T47D (cell line): ENCODE results near the gene PTPRH.
A peak's percentile ranks its signal among the peaks of the same experiment; 100 is the strongest.
"Not testable (repeated sequence)": the region's sequence is repeated elsewhere in the genome, so short reads cannot be mapped to it uniquely, and the experiment has no call there.

Experiments used
- DNase-seq, 2 experiments: peaks; one replicate each; pipeline versions ENCODE4 v3.0.0 to v3.0.0-alpha.2; 2011 to 2012; ENCODE audit warnings: low read depth in 1 of 2, low spot score in 1 of 2
- JUND ChIP-seq: IDR thresholded peaks from 2 replicates; pipeline ENCODE4 v1.6.1; 2012; ENCODE audit warnings: low read depth
- in situ Hi-C: cut with HindIII; loops from 2 replicates; pipeline ENCODE4 v1.10.0; 2016; ENCODE audit warnings: low sequenced_read_pairs, low pct_unique_long_range_greater_than_20kb

The PTPRH gene

DNA sequence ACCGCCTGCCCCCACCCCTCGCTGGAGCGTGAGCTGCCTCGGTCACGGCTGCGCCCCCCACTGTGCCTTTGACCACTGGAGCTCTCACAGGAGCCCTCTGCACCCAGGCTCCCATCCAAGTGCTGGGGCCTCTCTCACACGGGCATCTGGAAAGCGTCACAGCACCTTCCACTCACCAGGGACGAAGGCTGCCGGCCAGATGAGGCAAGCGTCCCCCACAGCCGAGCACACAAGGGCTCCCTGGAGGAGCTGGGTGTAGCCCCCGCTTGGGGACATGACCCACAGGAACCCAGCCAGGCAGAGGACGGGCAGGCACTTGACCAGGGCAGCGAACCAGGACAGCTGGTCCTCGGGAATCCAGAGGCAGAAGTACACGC, 18.7 kb upstream of the PTPRH start:
- no peak for DNase-seq
- in situ Hi-C loops = no loop called here
- no peak for TF ChIP-seq JUND

DNA sequence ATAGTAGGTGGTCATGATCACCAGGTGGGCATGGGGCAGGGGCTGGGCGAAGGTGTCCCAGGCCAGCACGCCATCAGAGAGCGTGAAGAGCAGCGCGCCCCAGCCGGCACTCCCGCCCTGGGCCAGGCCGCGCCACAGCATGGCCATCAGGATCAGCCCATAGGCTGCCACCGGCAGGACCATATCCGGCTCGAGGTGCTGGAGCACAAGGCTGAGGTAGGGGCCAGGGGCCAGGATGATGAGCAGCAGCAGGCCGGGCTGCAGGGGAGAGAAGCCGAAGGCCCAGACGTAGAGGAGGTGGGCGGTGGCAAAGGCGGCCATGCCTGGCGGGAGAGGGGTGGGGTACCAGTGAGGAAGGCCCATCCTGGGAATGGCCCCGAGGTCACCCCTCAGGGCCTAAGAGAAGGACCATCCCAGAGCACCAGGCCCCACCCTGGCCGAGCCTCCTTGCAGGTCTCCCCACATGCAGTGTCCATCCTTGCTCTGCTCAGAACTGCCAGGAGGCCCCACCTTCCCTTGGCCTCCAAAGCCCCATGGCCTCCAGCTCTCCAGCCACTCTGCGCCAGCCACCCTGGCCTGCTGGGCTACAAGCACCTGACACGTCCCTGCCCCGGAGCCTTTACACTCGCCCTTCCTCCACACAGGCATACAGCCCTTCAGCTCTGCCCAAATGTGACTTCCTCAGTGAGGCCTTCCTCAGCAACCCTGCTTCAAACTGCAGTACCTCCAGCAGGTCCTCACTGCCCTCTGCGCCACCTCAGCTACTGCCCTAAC, 18.1 kb upstream of the PTPRH start:
- in situ Hi-C loops = no loop called here
- DNase-seq = no peak
- TF ChIP-seq JUND = no peak

DNA sequence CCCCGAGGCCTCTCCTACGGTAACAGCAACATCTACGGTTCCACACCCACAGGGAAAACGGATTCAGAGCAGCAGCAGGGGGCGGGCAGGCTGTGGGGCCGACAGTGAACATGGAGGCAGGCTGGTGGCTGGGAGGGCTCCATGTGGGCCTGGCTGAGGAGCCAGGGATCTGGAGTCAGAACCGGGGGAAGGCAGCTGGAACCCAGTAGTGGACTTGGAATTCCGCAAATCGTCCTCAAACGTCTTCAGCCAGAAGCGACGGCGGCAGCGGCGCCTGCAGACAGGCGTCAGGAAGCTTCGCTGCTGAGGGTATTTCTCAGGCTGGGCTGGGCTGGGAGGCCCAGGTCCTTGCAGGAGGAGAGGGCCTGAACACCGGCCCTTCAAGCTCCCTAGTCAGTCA, 17.5 kb upstream of the PTPRH start:
- in situ Hi-C loops = no loop called here
- no peak for DNase-seq

DNA sequence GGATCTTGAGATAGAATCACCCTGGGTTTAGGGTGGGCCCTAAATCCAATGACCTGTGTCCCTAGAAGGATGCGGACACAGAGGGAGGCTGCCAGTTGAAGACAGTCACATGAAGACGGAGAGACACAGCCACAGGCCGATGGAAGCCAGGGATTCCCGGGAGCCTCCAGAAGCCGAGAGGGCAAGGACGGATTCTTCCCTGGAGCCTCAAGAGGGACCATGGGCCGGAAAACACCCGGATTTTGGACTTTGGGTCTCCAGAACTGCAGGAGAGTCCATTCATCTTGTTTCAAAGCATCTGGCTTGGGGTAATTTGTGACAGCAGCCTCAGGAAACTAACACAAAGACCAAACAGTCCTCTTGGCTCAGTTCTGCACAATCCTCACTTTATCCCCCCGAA, 17.0 kb upstream of the PTPRH start:
- in situ Hi-C loops = no loop called here
- no peak for TF ChIP-seq JUND
- DNase-seq = no peak

More for the DNA sequence above, 17.5 kb upstream of the PTPRH start:
- no peak for TF ChIP-seq JUND

DNA sequence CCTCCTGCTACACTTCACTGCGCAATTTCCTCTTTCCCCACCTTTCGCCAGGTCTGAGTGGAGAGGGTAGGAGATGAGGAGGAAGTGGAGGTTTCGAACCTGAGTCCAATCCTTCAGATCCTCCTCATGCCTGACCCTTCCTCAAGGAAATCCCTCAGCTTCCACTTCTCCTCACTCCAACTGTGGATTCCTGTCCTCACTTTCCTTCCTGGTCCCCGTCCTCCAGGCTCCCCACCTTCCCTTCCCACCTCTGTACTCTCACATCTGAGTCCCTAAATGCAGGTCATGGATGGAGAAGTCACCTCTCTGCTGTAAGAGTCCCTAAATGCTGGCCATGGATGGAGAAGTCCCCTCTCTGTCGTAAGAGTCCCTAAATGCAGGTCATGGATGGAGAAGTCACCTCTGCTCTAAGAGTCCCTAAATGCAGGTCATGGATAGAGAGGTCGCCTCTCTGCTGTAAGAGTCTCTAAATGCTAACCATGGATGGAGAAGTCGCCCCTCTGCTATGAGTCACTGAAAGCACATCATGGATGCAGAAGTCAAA, 16.2 kb upstream of the PTPRH start:
- no peak for DNase-seq
- in situ Hi-C loops = no loop called here
- TF ChIP-seq JUND = no peak

DNA sequence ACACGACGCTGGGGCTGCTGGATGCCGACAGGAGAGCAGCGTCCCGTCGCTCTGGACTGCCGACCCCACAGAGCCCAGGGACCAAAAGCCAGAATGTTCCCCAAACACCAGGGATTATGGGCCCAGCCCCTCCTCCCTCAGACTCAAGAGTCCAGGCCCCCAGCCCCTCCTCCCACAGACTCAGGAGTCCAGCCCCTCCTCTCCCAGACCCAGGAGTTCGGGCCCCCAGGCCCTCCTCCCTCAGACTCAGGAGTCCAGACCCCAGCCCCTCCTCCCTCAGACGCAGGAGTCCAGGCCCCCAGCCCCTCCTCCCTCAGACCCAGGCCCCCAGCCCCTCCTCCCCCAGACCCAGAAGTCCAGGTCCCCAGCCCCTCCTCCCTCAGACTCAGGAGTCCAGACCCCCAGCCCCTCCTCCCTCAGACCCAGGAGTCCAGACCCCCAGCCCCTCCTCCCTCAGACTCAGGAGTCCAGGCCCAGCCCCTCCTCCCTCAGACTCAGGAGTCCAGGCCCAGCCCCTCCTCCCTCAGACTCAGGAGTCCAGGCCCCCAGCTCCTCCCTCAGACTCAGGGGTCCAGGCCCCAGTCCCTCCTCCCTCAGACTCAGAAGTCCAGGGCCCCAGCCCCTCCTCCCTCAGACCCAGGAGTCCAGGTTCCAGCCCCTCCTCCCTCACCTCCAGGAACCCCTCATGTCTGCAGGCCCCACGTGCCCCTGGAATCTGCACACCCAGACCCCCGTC, 15.5 kb upstream of the PTPRH start:
- in situ Hi-C loops, DNase-seq: not testable (repeated sequence)

DNA sequence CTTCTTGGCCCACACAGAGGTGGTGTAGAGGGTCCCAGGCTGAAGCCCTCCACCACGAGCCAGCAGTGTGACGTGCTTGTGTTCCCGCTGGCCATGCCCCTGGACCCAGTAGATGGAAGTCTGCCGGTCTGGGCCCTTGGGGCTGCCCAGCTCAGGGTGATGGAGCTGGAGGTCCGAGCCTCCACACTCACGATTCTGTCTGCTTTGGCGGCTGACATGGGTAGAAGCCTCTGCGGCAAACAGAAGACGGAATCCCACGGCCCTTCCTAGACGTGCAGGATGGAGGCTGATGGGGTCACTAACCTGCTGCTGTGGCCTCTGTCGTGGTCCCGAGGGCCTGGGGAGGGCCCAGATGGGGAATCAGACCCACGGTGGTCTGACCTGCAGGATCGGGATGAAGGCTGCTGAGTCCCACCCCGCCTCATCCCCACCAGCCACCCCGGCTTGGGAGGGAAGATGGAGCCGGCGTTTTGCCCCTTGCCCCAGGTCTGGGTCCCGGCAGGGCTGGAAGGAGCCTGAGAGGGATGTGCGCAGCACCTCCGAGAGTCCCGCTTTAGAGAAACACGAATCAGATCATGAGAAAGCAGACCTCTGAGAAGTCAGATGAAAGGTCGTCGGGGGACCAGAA, 14.9 kb upstream of the PTPRH start:
- TF ChIP-seq JUND = no peak
- in situ Hi-C loops = no loop called here
- no peak for DNase-seq

DNA sequence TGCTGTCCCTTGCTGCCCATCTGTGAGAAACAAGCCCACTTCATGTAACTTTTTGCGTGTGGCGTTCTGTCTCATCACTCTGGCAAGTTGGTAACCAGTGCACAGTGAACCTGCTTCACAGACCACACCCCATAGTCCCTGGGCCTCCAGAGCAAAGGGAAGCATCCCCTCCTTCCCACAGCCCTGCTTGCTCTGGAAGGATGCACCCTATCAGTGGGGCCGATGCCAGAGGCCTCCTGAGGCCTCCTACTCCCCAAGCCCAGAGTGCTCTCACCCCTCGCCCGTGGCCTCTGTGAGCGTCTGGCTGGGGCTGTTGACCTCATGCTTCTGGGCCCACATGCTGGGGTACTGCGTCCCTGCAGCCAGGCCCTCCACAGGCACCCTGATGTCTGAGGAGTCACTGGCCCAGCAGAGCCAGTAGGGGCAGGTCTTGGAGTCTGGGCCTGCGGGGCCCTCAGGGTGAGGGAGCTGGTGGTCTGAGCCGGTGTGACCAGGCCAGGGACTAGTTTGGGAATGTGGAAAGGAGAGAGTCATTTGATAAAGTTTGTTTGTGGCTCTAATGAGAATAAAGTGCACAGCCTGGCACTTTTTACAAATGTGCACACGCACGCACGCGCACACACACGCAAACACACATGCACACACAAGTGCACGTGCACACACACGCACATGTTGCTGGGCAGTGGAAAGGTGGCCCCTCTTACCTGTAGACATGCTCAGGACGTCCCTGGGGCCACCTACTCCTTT, 14.2 kb upstream of the PTPRH start:
- no peak for DNase-seq
- in situ Hi-C loops = no loop called here
- TF ChIP-seq JUND = no peak

DNA sequence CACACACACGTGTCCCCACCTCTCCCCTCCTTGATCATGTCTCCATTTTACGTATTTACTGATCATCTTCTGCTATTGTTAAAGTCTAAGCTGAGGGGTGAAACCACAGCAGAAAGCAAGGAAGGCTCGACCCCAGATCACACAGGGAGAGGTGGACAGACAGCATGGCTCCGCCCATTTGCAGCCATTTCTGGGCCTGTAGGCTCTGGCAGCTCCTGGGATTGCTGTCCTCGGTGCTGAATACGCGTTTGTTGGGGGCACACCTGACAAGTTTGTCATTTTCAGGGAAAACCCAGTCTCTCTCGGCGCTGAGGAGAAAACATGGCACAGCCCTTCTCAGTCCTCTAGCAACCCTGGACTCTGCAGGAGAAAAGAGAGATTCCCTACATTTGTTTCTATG, 11.2 kb upstream of the PTPRH start:
- in situ Hi-C loops = no loop called here
- no peak for TF ChIP-seq JUND
- DNase-seq = no peak

DNA sequence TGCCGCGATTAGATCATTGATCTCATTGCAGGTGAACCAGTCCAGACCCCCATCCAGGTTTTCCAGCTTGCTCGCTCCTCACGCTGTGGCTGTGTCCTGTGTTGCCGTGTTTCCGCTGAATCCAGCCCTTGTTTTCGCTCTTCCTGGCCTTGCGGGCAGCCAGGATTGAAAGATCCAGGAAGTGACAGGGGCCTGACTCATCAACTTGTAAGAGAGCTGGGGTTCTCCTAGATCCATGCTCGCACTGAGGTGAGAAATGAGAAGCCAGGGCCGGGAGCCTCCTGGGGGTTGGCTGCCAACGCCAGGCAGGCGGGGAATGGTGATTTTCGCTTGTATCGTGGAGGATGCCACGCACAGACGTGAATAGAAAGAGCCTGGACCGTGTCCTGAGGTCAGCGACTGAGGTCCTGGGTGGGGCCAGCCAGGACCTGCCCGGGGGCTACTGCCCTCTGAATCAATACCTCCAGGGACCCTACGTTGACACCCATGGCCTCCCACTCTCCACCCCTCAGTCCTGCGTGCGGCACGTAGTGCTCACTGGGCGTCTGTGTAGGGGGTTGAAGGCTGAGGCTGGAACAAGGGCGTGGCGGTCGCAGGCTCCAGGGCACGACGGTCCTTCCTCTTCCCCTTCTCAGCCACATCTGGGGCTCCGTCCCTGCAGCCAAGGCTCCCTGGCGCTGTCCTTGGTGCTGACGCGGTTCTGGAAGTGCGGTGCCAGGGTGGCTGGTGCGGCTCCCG, 7.3 kb upstream of the PTPRH start:
- TF ChIP-seq JUND = peak; percentile 69
- DNase-seq = peak; percentile 71 to 95
- in situ Hi-C loops = no loop called here

DNA sequence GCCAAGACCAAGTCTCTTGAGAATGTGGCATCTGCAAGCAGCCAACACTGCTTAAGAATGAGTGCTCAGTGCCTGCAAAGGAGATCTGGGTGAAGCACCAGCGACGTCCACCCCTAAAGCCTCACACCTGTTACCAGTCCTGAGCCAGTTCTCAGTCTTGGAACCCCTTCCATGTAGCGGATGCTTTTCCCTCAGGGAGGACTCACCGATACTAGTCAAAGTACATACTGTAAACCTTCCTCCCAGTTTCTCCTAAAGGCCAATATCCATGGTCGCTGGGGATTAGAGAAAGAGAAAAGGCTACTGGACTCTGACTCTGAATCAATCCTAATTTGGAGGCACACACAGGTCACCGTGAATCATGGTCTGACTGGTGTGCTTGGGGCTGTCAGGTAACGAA, 4.2 kb upstream of the PTPRH start:
- DNase-seq = no peak
- no peak for TF ChIP-seq JUND
- in situ Hi-C loops = no loop called here

DNA sequence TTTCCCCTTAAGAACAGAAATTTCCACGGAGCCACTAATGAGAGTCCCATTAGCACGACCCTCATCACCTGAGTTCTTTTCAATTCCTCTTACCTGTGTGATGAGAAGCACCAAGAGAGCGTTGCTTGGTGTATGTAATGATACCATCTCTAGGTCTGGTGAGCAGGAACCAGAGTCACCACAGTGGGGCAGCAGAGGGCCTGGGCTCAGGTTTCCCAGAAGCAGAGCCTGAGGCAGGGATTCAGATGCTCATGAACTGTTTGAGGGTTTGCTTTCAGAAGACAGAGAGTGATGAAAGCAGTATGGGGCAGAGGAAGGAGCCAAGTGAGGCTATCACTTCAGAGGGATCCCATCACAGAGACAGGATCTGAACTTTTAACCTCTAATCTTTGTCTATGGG, 3.1 kb upstream of the PTPRH start:
- DNase-seq = peak in 1 of 2 experiments; percentile 33
- no peak for TF ChIP-seq JUND
- in situ Hi-C loops = no loop called here
